Liver (tissue), 9 donors: ENCODE data around the gene ASIC3. TPM values are rescaled to one million over a fixed set of nuclear protein-coding genes. Genes with fewer than 3 reads are reported as not detected.

Source experiments
- DNase-seq: peaks from one replicate; pipeline ENCODE4 v3.0.0-alpha.2; 2017; ENCODE audit warnings: low spot score
- H3K27ac ChIP-seq, 2 donors: one replicate each; pipeline ENCODE4 v1.7.0; 2013; ENCODE audit warnings: inconsistent platforms in 2 of 2, low read length in 2 of 2, control low read depth in 1 of 2, low read depth in 1 of 2, mild to moderate bottlenecking in 1 of 2
- H3K27me3 ChIP-seq, 4 donors: one replicate each; pipeline versions ENCODE4 v1.6.1 to v1.7.0; 2013; ENCODE audit warnings: low read length in 3 of 4, inconsistent platforms in 1 of 4, mild to moderate bottlenecking in 1 of 4, moderate library complexity in 1 of 4; ENCODE audit not compliant: control insufficient read depth in 4 of 4, insufficient read depth in 4 of 4
- H3K36me3 ChIP-seq, 4 donors: one replicate each; pipeline versions ENCODE4 v1.6.1 to v1.7.0; 2013; ENCODE audit warnings: low read length in 3 of 4, mild to moderate bottlenecking in 3 of 4, low read depth in 1 of 4, moderate library complexity in 1 of 4; ENCODE audit not compliant: control insufficient read depth in 4 of 4, insufficient read depth in 3 of 4
- H3K4me1 ChIP-seq, 4 donors: one replicate each; pipeline versions ENCODE4 v1.6.1 to v1.7.0; 2013; ENCODE audit warnings: low read length in 3 of 4, mild to moderate bottlenecking in 3 of 4, moderate library complexity in 1 of 4; ENCODE audit not compliant: control insufficient read depth in 4 of 4, insufficient read depth in 4 of 4
- H3K4me3 ChIP-seq, 3 donors: one replicate each; pipeline versions ENCODE4 v1.6.1 to v1.7.0; 2013; ENCODE audit warnings: low read length in 3 of 3, control low read depth in 1 of 3, low read depth in 1 of 3, mild to moderate bottlenecking in 1 of 3
- H3K9ac ChIP-seq, 2 donors: one replicate each; pipeline ENCODE4 v1.7.0; 2013; ENCODE audit warnings: low read length in 2 of 2, mild to moderate bottlenecking in 2 of 2, moderate library complexity in 2 of 2, control low read depth in 1 of 2, low read depth in 1 of 2
- H3K9me3 ChIP-seq, 4 donors: one replicate each; pipeline versions ENCODE4 v1.6.1 to v1.7.0; 2013; ENCODE audit warnings: low read length in 3 of 4; ENCODE audit not compliant: control insufficient read depth in 4 of 4
- EGR1 ChIP-seq, 2 donors: IDR thresholded peaks; 2 replicates each; pipeline ENCODE4 v1.6.1; 2016 to 2018; ENCODE audit warnings: antibody characterized with exemption in 2 of 2, low read depth in 2 of 2
- FOXA1 ChIP-seq: IDR thresholded peaks from 2 replicates; pipeline ENCODE4 v1.6.1; 2016; ENCODE audit warnings: antibody characterized with exemption
- FOXA2 ChIP-seq: IDR thresholded peaks from 2 replicates; pipeline ENCODE4 v1.6.1; 2016; ENCODE audit warnings: antibody characterized with exemption
- GABPA ChIP-seq, 2 donors: IDR thresholded peaks in 1 of 2; conservative IDR thresholded peaks in 1 of 2; 2 replicates each; pipeline ENCODE4 v1.6.1; 2016; ENCODE audit warnings: antibody characterized with exemption in 2 of 2, mild to moderate bottlenecking in 1 of 2, moderate library complexity in 1 of 2
- HNF4G ChIP-seq: IDR thresholded peaks from 2 replicates; pipeline ENCODE4 v1.6.1; 2016; ENCODE audit warnings: antibody characterized with exemption
- JUND ChIP-seq, 2 donors: IDR thresholded peaks; 2 replicates each; pipeline ENCODE4 v1.6.1; 2016; ENCODE audit warnings: antibody characterized with exemption in 2 of 2
- MAX ChIP-seq: IDR thresholded peaks from 2 replicates; pipeline ENCODE4 v1.6.1; 2016; ENCODE audit warnings: antibody characterized with exemption
- NR2F2 ChIP-seq: IDR thresholded peaks from 2 replicates; pipeline ENCODE4 v1.6.1; 2016; ENCODE audit warnings: antibody characterized with exemption
- RXRA ChIP-seq, 2 donors: IDR thresholded peaks; 2 replicates each; pipeline ENCODE4 v1.6.1; 2017 to 2018; ENCODE audit warnings: antibody characterized with exemption in 2 of 2, mild to moderate bottlenecking in 1 of 2
- TAF1 ChIP-seq: conservative IDR thresholded peaks from 2 replicates; pipeline ENCODE4 v1.6.1; 2016; ENCODE audit warnings: antibody characterized with exemption, mild to moderate bottlenecking
- WGBS: extraction: QIAGEN DNeasy Blood & Tissue Kit; methylation state at CpG from one replicate; pipeline ENCODE4 v1.1.7; 2013; 5-methylcytosine and 5-hydroxymethylcytosine counted together
- polyA plus RNA-seq, 2 donors: library from polyadenylated mRNA; stranded (reverse) in 1 of 2; unstranded in 1 of 2; fragments of 200-250 nt in 1 of 2; fragments of >200 nt in 1 of 2; fragmentation: Nextera tagmentation in 1 of 2; extraction: Ambion mirVana in 1 of 2; gene quantifications; one replicate each; pipeline versions ENCODE4 v1.2.1 to v1.2.3, GENCODE V29; 2013 to 2015
- total RNA-seq, 2 donors: library from RNA; depleted of rRNA; stranded (reverse); fragments of >200 nt; gene quantifications; one replicate each; pipeline ENCODE4 v1.2.3, GENCODE V29; 2014
- TF ChIP-seq, protein P1 (sequence below): IDR thresholded peaks from 2 replicates; pipeline ENCODE4 v1.6.1; 2016; ENCODE audit warnings: antibody characterized with exemption
- TF ChIP-seq, protein P2 (sequence below): IDR thresholded peaks from 2 replicates; pipeline ENCODE4 v1.6.1; 2016; ENCODE audit warnings: antibody characterized with exemption, mild to moderate bottlenecking
- TF ChIP-seq, protein P3 (sequence below): fragments of 150-350 bp; IDR thresholded peaks from 2 replicates; pipeline ENCODE4 v1.5.1; 2017; ENCODE audit warnings: improper control_type of control experiment, low read depth, low read length; ENCODE audit not compliant: missing input control
- donor health status: healthy.
- donor health status: healthy.
- donor health status: healthy.
- donor health status: healthy.
- donor health status: healthy.

Gene ASIC3
- total and polyA plus RNA-seq, 4 donors = 0.05 to 1.0 (median 0.39) TPM

- Histone ChIP-seq H3K9ac (peak overlapping the region; percentile 42 to 55), H3K4me1 (peaks cover 17 to 58% (median 47%) of the 10 kb centered on the region in 4 donors), H3K36me3 (no peaks in the 10 kb centered on the region), H3K9me3 (no peaks in the 10 kb centered on the region), H3K27me3 (no peaks in the 10 kb centered on the region), H3K4me3 (peak overlapping the region; percentile 18 to 79 (median 54)), H3K27ac (peak overlapping the region; percentile 83 to 89)
- no peak for TF ChIP-seq MAX
- TF ChIP-seq, protein P1, sequence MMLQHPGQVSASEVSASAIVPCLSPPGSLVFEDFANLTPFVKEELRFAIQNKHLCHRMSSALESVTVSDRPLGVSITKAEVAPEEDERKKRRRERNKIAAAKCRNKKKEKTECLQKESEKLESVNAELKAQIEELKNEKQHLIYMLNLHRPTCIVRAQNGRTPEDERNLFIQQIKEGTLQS = no peak
- no peak for TF ChIP-seq HNF4G
- TF ChIP-seq GABPA (IDR thresholded peaks at IDR 0.05 in 1 of 2, conservative IDR thresholded peaks at IDR 0.05 in 1 of 2) = no peak
- TF ChIP-seq RXRA (IDR thresholded peaks at IDR 0.05) = no peak
- TF ChIP-seq FOXA1 = no peak
- TF ChIP-seq TAF1 = no peak
- TF ChIP-seq EGR1 (IDR thresholded peaks at IDR 0.05; ENCODE audit: low read depth in 2 of 2) = no peak
- no peak for TF ChIP-seq FOXA2
- TF ChIP-seq JUND (IDR thresholded peaks at IDR 0.05) = no peak
- no peak for TF ChIP-seq NR2F2
- DNase-seq = no peak
- WGBS = 6% methylated on average over 18 of the region's 18 CpGs
These were observed 10.5 kb downstream of the ASIC3 start for GRCh38 chr7:151058781-151059366.

- peak; percentile 75 for DNase-seq
- H3K9me3 ChIP-seq = no peaks in the 10 kb centered on the region
- no peaks in the 10 kb centered on the region for H3K27me3 ChIP-seq
- peaks cover 0 to 2% (median under 1%) of the 10 kb centered on the region in 4 donors for H3K36me3 ChIP-seq
- H3K27ac ChIP-seq = peak within 1 kb of the TSS; percentile 83 to 89
- 1% methylated on average over 75 of the region's 75 CpGs for WGBS
- TF ChIP-seq, protein P2, sequence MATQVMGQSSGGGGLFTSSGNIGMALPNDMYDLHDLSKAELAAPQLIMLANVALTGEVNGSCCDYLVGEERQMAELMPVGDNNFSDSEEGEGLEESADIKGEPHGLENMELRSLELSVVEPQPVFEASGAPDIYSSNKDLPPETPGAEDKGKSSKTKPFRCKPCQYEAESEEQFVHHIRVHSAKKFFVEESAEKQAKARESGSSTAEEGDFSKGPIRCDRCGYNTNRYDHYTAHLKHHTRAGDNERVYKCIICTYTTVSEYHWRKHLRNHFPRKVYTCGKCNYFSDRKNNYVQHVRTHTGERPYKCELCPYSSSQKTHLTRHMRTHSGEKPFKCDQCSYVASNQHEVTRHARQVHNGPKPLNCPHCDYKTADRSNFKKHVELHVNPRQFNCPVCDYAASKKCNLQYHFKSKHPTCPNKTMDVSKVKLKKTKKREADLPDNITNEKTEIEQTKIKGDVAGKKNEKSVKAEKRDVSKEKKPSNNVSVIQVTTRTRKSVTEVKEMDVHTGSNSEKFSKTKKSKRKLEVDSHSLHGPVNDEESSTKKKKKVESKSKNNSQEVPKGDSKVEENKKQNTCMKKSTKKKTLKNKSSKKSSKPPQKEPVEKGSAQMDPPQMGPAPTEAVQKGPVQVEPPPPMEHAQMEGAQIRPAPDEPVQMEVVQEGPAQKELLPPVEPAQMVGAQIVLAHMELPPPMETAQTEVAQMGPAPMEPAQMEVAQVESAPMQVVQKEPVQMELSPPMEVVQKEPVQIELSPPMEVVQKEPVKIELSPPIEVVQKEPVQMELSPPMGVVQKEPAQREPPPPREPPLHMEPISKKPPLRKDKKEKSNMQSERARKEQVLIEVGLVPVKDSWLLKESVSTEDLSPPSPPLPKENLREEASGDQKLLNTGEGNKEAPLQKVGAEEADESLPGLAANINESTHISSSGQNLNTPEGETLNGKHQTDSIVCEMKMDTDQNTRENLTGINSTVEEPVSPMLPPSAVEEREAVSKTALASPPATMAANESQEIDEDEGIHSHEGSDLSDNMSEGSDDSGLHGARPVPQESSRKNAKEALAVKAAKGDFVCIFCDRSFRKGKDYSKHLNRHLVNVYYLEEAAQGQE = peak; percentile 7
- no peak for TF ChIP-seq TAF1
- TF ChIP-seq, protein P3, sequence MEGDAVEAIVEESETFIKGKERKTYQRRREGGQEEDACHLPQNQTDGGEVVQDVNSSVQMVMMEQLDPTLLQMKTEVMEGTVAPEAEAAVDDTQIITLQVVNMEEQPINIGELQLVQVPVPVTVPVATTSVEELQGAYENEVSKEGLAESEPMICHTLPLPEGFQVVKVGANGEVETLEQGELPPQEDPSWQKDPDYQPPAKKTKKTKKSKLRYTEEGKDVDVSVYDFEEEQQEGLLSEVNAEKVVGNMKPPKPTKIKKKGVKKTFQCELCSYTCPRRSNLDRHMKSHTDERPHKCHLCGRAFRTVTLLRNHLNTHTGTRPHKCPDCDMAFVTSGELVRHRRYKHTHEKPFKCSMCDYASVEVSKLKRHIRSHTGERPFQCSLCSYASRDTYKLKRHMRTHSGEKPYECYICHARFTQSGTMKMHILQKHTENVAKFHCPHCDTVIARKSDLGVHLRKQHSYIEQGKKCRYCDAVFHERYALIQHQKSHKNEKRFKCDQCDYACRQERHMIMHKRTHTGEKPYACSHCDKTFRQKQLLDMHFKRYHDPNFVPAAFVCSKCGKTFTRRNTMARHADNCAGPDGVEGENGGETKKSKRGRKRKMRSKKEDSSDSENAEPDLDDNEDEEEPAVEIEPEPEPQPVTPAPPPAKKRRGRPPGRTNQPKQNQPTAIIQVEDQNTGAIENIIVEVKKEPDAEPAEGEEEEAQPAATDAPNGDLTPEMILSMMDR = peak; percentile 22
- H3K4me3 ChIP-seq = peak within 1 kb of the TSS; percentile 44 to 79 (median 66)
- H3K4me1 ChIP-seq = peaks cover 17 to 62% (median 49%) of the 10 kb centered on the region in 4 donors
- peak within 1 kb of the TSS; percentile 42 to 55 for H3K9ac ChIP-seq
These were observed 11.2 kb downstream of the ASIC3 start, which contains the start of gene SLC4A2 for GRCh38 chr7:151059367-151060112. Gene SLC4A2, plus strand, starts transcription at chr7:151059589. Its CDS starts 2,399 bp downstream, at chr7:151061988.
